Body of pancreas (tissue), 4 donors: Measurements from ENCODE around the gene COL19A1. TPM values are rescaled to one million over a fixed set of nuclear protein-coding genes. Genes with fewer than 3 reads are reported as not detected.

Source experiments
- ATAC-seq: fragments of 150-250 bp; one replicate; pipeline ENCODE4 v1.9.1; 2016
- DNase-seq, 4 donors: peaks; one replicate each; pipeline ENCODE4 v3.0.0-alpha.2; 2019
- H3K27ac ChIP-seq, 4 donors: fragments of 200-600 bp; sonication (generic); 1 replicate in 3 of 4; 2 replicates in 1 of 4; pipeline versions ENCODE4 v1.5.1 to v1.6.1; 2016 to 2019; ENCODE audit warnings: mild to moderate bottlenecking in 1 of 4, mixed read lengths in 1 of 4, moderate library complexity in 1 of 4
- H3K27me3 ChIP-seq, 2 donors: fragments of 200-600 bp; sonication (generic); one replicate each; pipeline ENCODE4 v1.6.0; 2016; ENCODE audit warnings: mild to moderate bottlenecking in 1 of 2
- H3K36me3 ChIP-seq, 2 donors: fragments of 200-600 bp; sonication (generic); replicated peaks in 1 of 2; 2 replicates each; pipeline ENCODE4 v1.5.1; 2016; ENCODE audit warnings: low read depth in 2 of 2; ENCODE audit not compliant: insufficient read depth in 1 of 2
- H3K4me1 ChIP-seq: fragments of 200-600 bp; sonication (generic); one replicate; pipeline ENCODE4 v1.6.0; 2016
- H3K4me3 ChIP-seq, 2 donors: fragments of 200-600 bp; sonication (generic); 1 replicate in 1 of 2; 2 replicates in 1 of 2; pipeline ENCODE4 v1.5.1; 2016 to 2019
- H3K9me3 ChIP-seq, 3 donors: fragments of 200-600 bp; sonication (generic); 1 replicate in 2 of 3; 2 replicates in 1 of 3; pipeline ENCODE4 v1.5.1; 2016
- CTCF ChIP-seq, 7 experiments: fragments of 450-650 bp in 4 of 7; fragments of 200-600 bp in 3 of 7; sonication (generic) in 3 of 7; IDR thresholded peaks; one replicate each; pipeline ENCODE4 v1.5.1; 2016 to 2019; ENCODE audit warnings: antibody characterized with exemption in 7 of 7
- POLR2A ChIP-seq, 3 donors: fragments of 450-650 bp; IDR thresholded peaks; one replicate each; pipeline ENCODE4 v1.6.1; 2016; ENCODE audit warnings: antibody characterized with exemption in 3 of 3, mild to moderate bottlenecking in 2 of 3
- WGBS, 2 donors: methylation state at CpG; one replicate each; pipeline ENCODE4 v1.1.5; 2017; 5-methylcytosine and 5-hydroxymethylcytosine counted together
- intact Hi-C: fragments of 100-400 bp; cut with DNase I; formaldehyde crosslinking; loops from one replicate; pipeline ENCODE4 v1.15.1; 2023
- total RNA-seq, 2 donors: library from RNA; depleted of rRNA; stranded (reverse); fragments of >200 nt; gene quantifications; one replicate each; pipeline ENCODE4 v1.1.0, GENCODE V29; 2016

COL19A1 gene
- total RNA-seq, 2 donors from 2014 or later = 0.26 to 1.6 TPM

DNA sequence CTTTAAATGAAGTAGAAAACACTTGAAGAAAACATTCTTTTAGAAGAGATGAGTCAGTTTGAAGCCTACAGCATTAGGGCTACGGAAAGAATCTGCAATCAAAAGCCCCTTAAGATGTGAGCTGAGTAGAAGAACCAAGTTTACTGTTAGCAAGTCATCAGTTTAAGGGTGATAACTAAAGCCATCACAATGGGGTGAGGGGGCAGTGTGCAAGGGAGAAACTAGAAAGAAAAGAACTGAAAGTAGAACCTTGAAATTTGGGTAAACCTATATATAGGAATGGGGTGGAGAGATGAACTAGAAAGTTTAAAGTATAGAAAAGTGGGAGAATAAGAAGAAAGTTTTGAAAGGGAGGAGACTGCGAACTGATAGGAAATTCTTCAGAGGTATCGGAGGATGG lies 212.9 kb downstream of the COL19A1 start:
- intact Hi-C loops = no loop called here
- no peaks in the 10 kb centered on the region for H3K36me3 ChIP-seq
- no peaks in the 10 kb centered on the region for H3K27me3 ChIP-seq
- DNase-seq (no peak), ATAC-seq (no peak)
- H3K27ac ChIP-seq = no peak overlapping the region
- 88 to 93% methylated on average over 3 of the region's 3 CpGs for WGBS, 2 donors
- TF ChIP-seq POLR2A (IDR thresholded peaks at IDR 0.05) = no peak
- TF ChIP-seq CTCF (IDR thresholded peaks at IDR 0.05) = no peak
- no peak overlapping the region for H3K4me3 ChIP-seq
- no peaks in the 10 kb centered on the region for H3K9me3 ChIP-seq
- H3K4me1 ChIP-seq = peaks cover 5% of the 10 kb centered on the region

DNA sequence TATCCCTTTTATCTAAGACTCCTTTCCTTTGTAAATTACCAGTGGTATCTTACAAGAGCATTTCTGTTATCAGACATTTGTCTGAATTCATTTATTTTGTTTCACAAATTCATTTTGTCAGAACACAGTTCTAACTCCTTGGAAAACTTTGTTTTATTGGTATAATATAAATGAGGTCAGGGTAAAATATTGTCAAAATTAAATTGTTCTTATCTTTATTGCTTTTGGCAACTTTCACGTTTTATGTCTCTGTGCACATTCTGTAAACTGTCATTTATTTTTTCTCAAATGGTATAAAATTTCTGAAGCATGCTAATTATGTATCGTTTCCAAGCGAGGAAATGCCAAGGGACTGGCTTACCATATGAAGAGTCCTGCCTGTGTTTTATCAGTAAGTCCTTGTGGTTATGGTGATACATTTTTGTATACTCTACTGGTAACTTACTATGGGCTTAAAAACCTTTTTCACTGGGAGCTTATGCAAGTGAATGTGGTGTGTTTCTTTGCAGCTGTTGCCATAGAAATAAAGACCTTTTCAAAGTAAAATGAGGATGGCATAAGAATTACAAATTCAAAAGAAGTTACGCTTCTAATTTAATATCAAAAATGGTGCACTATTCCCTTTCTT lies 214.2 kb downstream of the COL19A1 start:
- no peak for ATAC-seq

DNA sequence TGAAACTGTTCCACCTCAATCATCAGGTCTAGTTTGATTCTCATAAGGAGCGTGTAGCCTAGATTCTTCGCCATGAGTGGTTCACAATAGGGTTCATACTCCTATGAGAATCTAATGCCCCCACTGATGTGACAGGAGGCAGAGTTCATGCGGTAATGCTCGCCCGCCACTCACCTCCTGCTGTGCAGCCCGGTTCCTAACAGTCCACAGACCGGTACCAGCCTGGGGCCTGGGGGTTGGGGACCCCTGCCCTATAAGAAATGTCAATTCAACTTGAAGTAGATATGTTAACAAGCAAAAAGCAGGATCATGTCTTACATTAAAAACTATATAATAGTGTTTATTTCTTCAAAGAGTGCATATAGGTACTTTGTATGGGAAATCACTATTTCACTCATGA lies 216.5 kb downstream of the COL19A1 start:
- intact Hi-C loops = no loop called here

More for the DNA sequence above, 214.2 kb downstream of the COL19A1 start:
- Histone ChIP-seq H3K36me3 (no peaks in the 10 kb centered on the region), H3K4me1 (peaks cover 5% of the 10 kb centered on the region), H3K4me3 (no peak overlapping the region), H3K9me3 (no peaks in the 10 kb centered on the region), H3K27me3 (no peaks in the 10 kb centered on the region), H3K27ac (no peak overlapping the region)
- DNase-seq = no peak
- TF ChIP-seq CTCF (IDR thresholded peaks at IDR 0.05) = no peak
- no peak for TF ChIP-seq POLR2A (IDR thresholded peaks at IDR 0.05)
- intact Hi-C loops = no loop called here
- WGBS, 2 donors = 42 to 43% methylated on average over 4 of the region's 4 CpGs

GRCh38 chr6:70086806-70087205 lies 220.4 kb downstream of the COL19A1 start:
- Histone ChIP-seq H3K9me3 (no peaks in the 10 kb centered on the region), H3K27ac (no peak overlapping the region), H3K4me1 (peaks cover 4% of the 10 kb centered on the region), H3K4me3 (no peak overlapping the region), H3K36me3 (no peaks in the 10 kb centered on the region), H3K27me3 (no peaks in the 10 kb centered on the region)
- DNase-seq (no peak), ATAC-seq (no peak)
- 43 to 50% methylated on average over 1 of the region's 1 CpG for whole genome bisulfite sequencing, 2 donors
- intact Hi-C loops = no loop called here
- no peak for TF ChIP-seq CTCF (IDR thresholded peaks at IDR 0.05)
- TF ChIP-seq POLR2A (IDR thresholded peaks at IDR 0.05) = no peak

More for the DNA sequence above, 216.5 kb downstream of the COL19A1 start:
- Histone ChIP-seq H3K36me3 (no peaks in the 10 kb centered on the region), H3K4me1 (peaks cover 5% of the 10 kb centered on the region), H3K27ac (no peak overlapping the region), H3K9me3 (no peaks in the 10 kb centered on the region), H3K27me3 (no peaks in the 10 kb centered on the region), H3K4me3 (no peak overlapping the region)
- ATAC-seq = no peak
- TF ChIP-seq CTCF (IDR thresholded peaks at IDR 0.05) (no peak), POLR2A (IDR thresholded peaks at IDR 0.05) (no peak)
- WGBS, 2 donors = 88% methylated on average over 7 of the region's 7 CpGs
- no peak for DNase-seq

DNA sequence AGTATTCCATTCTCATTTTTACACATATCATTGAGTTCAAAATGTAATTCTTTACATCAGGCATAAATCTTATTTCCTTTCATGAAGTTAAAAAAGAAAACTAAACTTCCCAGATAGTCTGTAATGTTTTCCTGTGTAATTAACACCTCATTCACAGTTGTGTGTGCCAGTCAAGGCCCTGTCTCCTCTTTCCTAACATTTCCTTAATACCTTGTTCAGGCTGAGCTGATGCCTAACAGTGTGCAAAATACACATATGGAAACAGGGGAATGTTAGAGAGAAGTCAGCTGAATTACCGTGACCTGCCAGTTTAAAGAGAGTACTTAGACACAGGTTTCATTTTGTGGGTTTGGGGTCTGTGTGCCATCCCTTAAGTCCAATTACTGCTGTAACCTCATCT lies 227.8 kb downstream of the COL19A1 start:
- H3K27ac ChIP-seq = no peak overlapping the region
- intact Hi-C loops = no loop called here
- TF ChIP-seq POLR2A (IDR thresholded peaks at IDR 0.05) = no peak
- TF ChIP-seq CTCF (IDR thresholded peaks at IDR 0.05) = no peak
- 100% methylated on average over 1 of the region's 1 CpG for WGBS, 2 donors
- H3K27me3 ChIP-seq = no peaks in the 10 kb centered on the region
- no peak overlapping the region for H3K4me3 ChIP-seq
- peaks cover 4% of the 10 kb centered on the region for H3K4me1 ChIP-seq
- H3K36me3 ChIP-seq = no peaks in the 10 kb centered on the region
- DNase-seq (no peak), ATAC-seq (no peak)
- H3K9me3 ChIP-seq = no peaks in the 10 kb centered on the region
